GM12878 (cell line): Measurements from ENCODE around the gene C22orf31. TPM values are rescaled to one million over a fixed set of nuclear protein-coding genes. Genes with fewer than 3 reads are reported as not detected.

ENCODE experiments used
- ATAC-seq: fragments of 200-7000 bp; cut with Tn5 transposase; 3 replicates; pipeline ENCODE4 v1.9.1; 2020; ENCODE audit warnings: mild to moderate bottlenecking, moderate library complexity
- BruUV-seq: library from RNA; stranded (reverse); fragments of 400-500 nt; replicated peaks from 2 replicates; lab custom pipeline; 2021; lab: Mats Ljungman, UMichigan
- CTCF ChIA-PET: fragments of 300-600 bp; sonication (Branson Sonifier 250); formaldehyde crosslinking; extraction: SDS; loops from one replicate; lab custom pipeline; 2021; ENCODE audit warnings: inconsistent platforms; lab: Yijun Ruan, JAX
- POLR2A ChIA-PET: fragments of 350-600 bp; formaldehyde crosslinking; extraction: SDS; loops from one replicate; lab custom pipeline; 2021; ENCODE audit warnings: inconsistent platforms; lab: Charles Lee
- RAD21 ChIA-PET: fragments of 300-600 bp; sonication (Branson Sonifier 250); formaldehyde crosslinking; loops from one replicate; lab custom pipeline; 2023; ENCODE audit warnings: antibody characterized with exemption; ENCODE audit not compliant: unreplicated experiment; lab: Charles Lee
- SMC1A ChIA-PET: fragments of 300-600 bp; sonication (Branson Sonifier 250); formaldehyde crosslinking; loops from one replicate; lab custom pipeline; 2023; ENCODE audit not compliant: unreplicated experiment, uncharacterized antibody; lab: Charles Lee
- DNase-seq: peaks from one replicate; pipeline ENCODE4 v3.0.0-alpha.2; 2011; ENCODE audit warnings: low read depth, low spot score
- FAIRE-seq: peaks from 3 replicates; lab custom pipeline; 2011; peaks lifted over from hg19 to GRCh38; lab: Jason Lieb, UNC
- H2AFZ ChIP-seq: 2 replicates; pipeline ENCODE4 v1.6.0; 2011; ENCODE audit warnings: low read depth, low read length, control low read depth; ENCODE audit not compliant: control insufficient read depth
- H3K27ac ChIP-seq: 2 replicates; pipeline ENCODE4 v1.5.1; 2011; ENCODE audit warnings: control low read depth; ENCODE audit not compliant: control insufficient read depth, insufficient read depth
- H3K27me3 ChIP-seq, 2 experiments: replicated peaks in 1 of 2; 2 replicates each; pipeline versions ENCODE4 v1.6.0 to v1.6.1; 2011; ENCODE audit warnings: low read length in 1 of 2; ENCODE audit not compliant: control insufficient read depth in 2 of 2, insufficient read depth in 2 of 2
- H3K36me3 ChIP-seq, 2 experiments: 2 replicates each; pipeline ENCODE4 v1.5.1; 2011; ENCODE audit warnings: low read length in 1 of 2; ENCODE audit not compliant: control insufficient read depth in 2 of 2, insufficient read depth in 2 of 2
- H3K4me1 ChIP-seq: 2 replicates; pipeline ENCODE4 v1.6.1; 2011; ENCODE audit warnings: mild to moderate bottlenecking, low read length, moderate library complexity, mixed read lengths; ENCODE audit not compliant: control insufficient read depth, insufficient read depth
- H3K4me2 ChIP-seq: 2 replicates; pipeline ENCODE4 v1.6.0; 2011; ENCODE audit warnings: control low read depth; ENCODE audit not compliant: control insufficient read depth, insufficient read depth
- H3K4me3 ChIP-seq: fragments of 200-600 bp; sonication (generic); 2 replicates; pipeline ENCODE4 v1.5.1; 2016
- H3K79me2 ChIP-seq: 2 replicates; pipeline ENCODE4 v1.6.0; 2011; ENCODE audit warnings: low read length; ENCODE audit not compliant: control insufficient read depth, insufficient read depth
- H3K9ac ChIP-seq: 2 replicates; pipeline ENCODE4 v1.8.0; 2011; ENCODE audit warnings: low read length, control low read depth, mixed read lengths; ENCODE audit not compliant: control insufficient read depth, insufficient read depth
- H3K9me3 ChIP-seq: replicated peaks from 3 replicates; pipeline ENCODE4 v1.5.1; 2011; ENCODE audit warnings: mild to moderate bottlenecking, low read length; ENCODE audit not compliant: control insufficient read depth, insufficient read depth
- H4K20me1 ChIP-seq: 2 replicates; pipeline ENCODE4 v1.6.0; 2011; ENCODE audit not compliant: control insufficient read depth, insufficient read depth
- BACH1 ChIP-seq: fragments of 450-650 bp; IDR thresholded peaks from 2 replicates; pipeline ENCODE4 v1.6.1; 2017; ENCODE audit warnings: mild to moderate bottlenecking, borderline replicate concordance
- BRCA1 ChIP-seq: IDR thresholded peaks from 2 replicates; pipeline ENCODE4 v1.6.1; 2011; ENCODE audit warnings: low read depth, low read length, improper control_type of control experiment
- CTCF ChIP-seq, 3 experiments: IDR thresholded peaks in 2 of 3; conservative IDR thresholded peaks in 1 of 3; 2 replicates each; pipeline ENCODE4 v1.5.1; 2011; ENCODE audit warnings: low read depth in 3 of 3, low read length in 3 of 3, mild to moderate bottlenecking in 3 of 3, control low read depth in 2 of 3, moderate library complexity in 2 of 3, inconsistent platforms in 1 of 3, mixed read lengths in 1 of 3; ENCODE audit not compliant: control insufficient read depth in 2 of 3, insufficient read depth in 1 of 3; ENCODE audit errors: extremely low read depth in 1 of 3
- HCFC1 ChIP-seq: fragments of 150-350 bp; IDR thresholded peaks from 2 replicates; pipeline ENCODE4 v1.6.1; 2014; ENCODE audit warnings: low read length
- MTA3 ChIP-seq: IDR thresholded peaks from 2 replicates; pipeline ENCODE4 v1.6.1; 2012; ENCODE audit warnings: low read length, inconsistent platforms, borderline replicate concordance
- NFYB ChIP-seq: IDR thresholded peaks from 2 replicates; pipeline ENCODE4 v1.6.1; 2011; ENCODE audit warnings: low read depth, mild to moderate bottlenecking, low read length, improper control_type of control experiment, moderate library complexity; ENCODE audit not compliant: insufficient read depth
- POU2F2 ChIP-seq: IDR thresholded peaks from 3 replicates; pipeline ENCODE4 v1.6.1; 2011; ENCODE audit warnings: low read depth, mild to moderate bottlenecking, low read length, borderline replicate concordance
- SMARCA5 ChIP-seq: fragments of 450-650 bp; IDR thresholded peaks from 2 replicates; pipeline ENCODE4 v1.6.1; 2017; ENCODE audit warnings: mild to moderate bottlenecking
- SRF ChIP-seq, 2 experiments: IDR thresholded peaks; 2 replicates each; pipeline ENCODE4 v1.6.1; 2011; ENCODE audit warnings: low read depth in 2 of 2, low read length in 2 of 2, mild to moderate bottlenecking in 1 of 2, moderate library complexity in 1 of 2
- TCF3 ChIP-seq: IDR thresholded peaks from 2 replicates; pipeline ENCODE4 v1.6.1; 2012; ENCODE audit warnings: low read depth, mild to moderate bottlenecking, low read length, borderline replicate concordance; ENCODE audit not compliant: insufficient read depth
- TCF7 ChIP-seq: IDR thresholded peaks from 2 replicates; pipeline ENCODE4 v1.6.1; 2014; ENCODE audit warnings: antibody characterized with exemption, borderline replicate concordance
- ZBTB11 ChIP-seq: fragments of 450-650 bp; formaldehyde crosslinking; IDR thresholded peaks from 2 replicates; pipeline ENCODE4 v1.5.0; 2022; ENCODE audit warnings: mild to moderate bottlenecking, missing genetic modification characterization
- ZNF622 ChIP-seq: fragments of 450-650 bp; IDR thresholded peaks from 2 replicates; pipeline ENCODE4 v1.6.1; 2017; ENCODE audit warnings: mild to moderate bottlenecking, inconsistent platforms
- ZNF687 ChIP-seq: fragments of 450-650 bp; IDR thresholded peaks from 2 replicates; pipeline ENCODE4 v1.6.1; 2017; ENCODE audit warnings: mild to moderate bottlenecking, moderate library complexity
- WGBS: methylation state at CpG from one replicate; pipeline ENCODE4 v1.1.6; 2016; ENCODE audit warnings: low lambda C conversion rate; ENCODE audit not compliant: insufficient replicate concordance, insufficient coverage; ENCODE audit errors: missing lambda C conversion rate; 5-methylcytosine and 5-hydroxymethylcytosine counted together
- in situ Hi-C: fragments of 300-500 bp; cut with MboI; formaldehyde crosslinking; loops from 9 replicates; pipeline ENCODE4 v1.14.3; 2018; ENCODE audit warnings: mixed read lengths
- intact Hi-C: fragments of 100-400 bp; cut with micrococcal nuclease; formaldehyde crosslinking; loops from one replicate; pipeline ENCODE4 v1.14.2; 2022; ENCODE audit not compliant: unreplicated experiment
- polyA plus RNA-seq, 11 experiments: library from polyadenylated mRNA; depleted of rRNA in 4 of 11; unstranded in 6 of 11; stranded (reverse) in 5 of 11; fragments of >200 nt; fragmentation: Nextera tagmentation in 4 of 11; fragmentation: Illumina TruSeq in 1 of 11; extraction: Ambion mirVana in 4 of 11; extraction: Trizol in 1 of 11; gene quantifications; 1 replicate in 1 of 11; 2 replicates in 10 of 11; pipeline versions ENCODE4 v1.2.1 to v1.2.3, GENCODE V29; 2011 to 2016; ENCODE audit warnings: inconsistent platforms in 2 of 11, missing spikeins in 2 of 11, low read depth in 1 of 11
- total RNA-seq, 4 experiments: library from RNA; depleted of rRNA in 3 of 4; stranded (reverse); fragments of >200 nt in 3 of 4; fragmentation: Illumina TruSeq in 1 of 4; extraction: Trizol in 1 of 4; gene quantifications; 2 replicates each; pipeline versions ENCODE4 v1.2.1 to v1.2.3, GENCODE V29; 2013 to 2021

Gene C22orf31
- total and polyA plus RNA-seq, 10 of the 15 experiments (the other 5 are each of a cell fraction or from before 2014, with no cell fraction given) = not detected

- H3K36me3 ChIP-seq = no peaks in the 10 kb centered on the region
- H3K4me2 ChIP-seq = no peak overlapping the region
- intact Hi-C loops (no loop called here), in situ Hi-C loops (no loop called here)
- peaks cover 5 to 15% of the 10 kb centered on the region in 2 experiments for H3K27me3 ChIP-seq
- H4K20me1 ChIP-seq = no peaks in the 10 kb centered on the region
- ATAC-seq = no peak
- POLR2A ChIA-PET = interaction anchor here (0.5 to 1.3 kb wide), 2 partner anchors 11 to 95 kb away, joined by 5 read pairs; no protein-coding TSS in a partner anchor
- no peak overlapping the region for H3K4me3 ChIP-seq
- H3K4me1 ChIP-seq = no peaks in the 10 kb centered on the region; the same call in 1 of the 2 replicates
- H2AFZ ChIP-seq = no peak overlapping the region
- no peaks in the 10 kb centered on the region for H3K79me2 ChIP-seq
- CTCF ChIA-PET = interaction anchor here (0.6 to 1.2 kb wide), 2 partner anchors 55 to 84 kb away, joined by 3 read pairs; no protein-coding TSS in a partner anchor
- WGBS = 96% methylated on average over 4 of the region's 4 CpGs
- no peak for FAIRE-seq
- H3K9me3 ChIP-seq = no peaks in the 10 kb centered on the region
- H3K9ac ChIP-seq = no peak overlapping the region
- RAD21 ChIA-PET = no interaction called here
- BruUV-seq = no TSS peak
- SMC1A ChIA-PET = no interaction called here
- DNase-seq = no peak
- no peak overlapping the region for H3K27ac ChIP-seq
- no peak for TF ChIP-seq MTA3
- TF ChIP-seq ZNF622 = no peak
- TF ChIP-seq HCFC1 = no peak
- no peak for TF ChIP-seq BACH1
- no peak for TF ChIP-seq POU2F2
- TF ChIP-seq SRF (IDR thresholded peaks at IDR 0.05; ENCODE audit: low read depth in 2 of 2, low read length in 2 of 2) = no peak
- no peak for TF ChIP-seq SMARCA5
- TF ChIP-seq ZNF687 = no peak
- TF ChIP-seq ZBTB11 = no peak
- no peak for TF ChIP-seq CTCF (IDR thresholded peaks at IDR 0.05 in 2 of 3, conservative IDR thresholded peaks at IDR 0.05 in 1 of 3; ENCODE audit: control insufficient read depth in 2 of 3, extremely low read depth in 1 of 3, insufficient read depth in 1 of 3, low read depth in 3 of 3, low read length in 3 of 3)
- no peak for TF ChIP-seq BRCA1
- TF ChIP-seq TCF3 = no peak
- no peak for TF ChIP-seq TCF7
- TF ChIP-seq NFYB = no peak
These were observed 8.9 kb upstream of the C22orf31 start for GRCh38 chr22:29070490-29070889.
